ENCODE measurements around the gene WNT9A.

GRCh38 chr1:227996187-227996950 lies 48.6 kb upstream of the WNT9A start:
- TF ChIP-seq CTCF (IDR thresholded peaks at IDR 0.05) (no peak), POLR2A (IDR thresholded peaks at IDR 0.05) (no peak)

Data from lower leg skin (tissue), 3 donors.